Dendritic cell treated with granulocyte-macrophage colony-stimulating factor and Interleukin-4, amounts not matched to agents 40 ng/mL and 50 ng/mL, for 4 days (primary cell): ENCODE measurements around the gene GRHL1.

Experiments used
- H3K27ac Mint-ChIP-seq: one replicate; pipeline ENCODE4 v1.8.0; 2022; ENCODE audit warnings: mild to moderate bottlenecking, mixed read lengths
- H3K27me3 Mint-ChIP-seq: one replicate; pipeline ENCODE4 v1.8.0; 2022; ENCODE audit warnings: mild to moderate bottlenecking, mixed read lengths
- H3K36me3 Mint-ChIP-seq: one replicate; pipeline ENCODE4 v1.8.0; 2022; ENCODE audit warnings: low read depth, mixed read lengths
- H3K4me1 Mint-ChIP-seq: one replicate; pipeline ENCODE4 v1.8.0; 2022; ENCODE audit warnings: low read depth, mixed read lengths
- H3K4me3 Mint-ChIP-seq: one replicate; pipeline ENCODE4 v1.8.0; 2022; ENCODE audit warnings: mild to moderate bottlenecking, moderate library complexity, mixed read lengths
- H3K9me3 Mint-ChIP-seq: one replicate; pipeline ENCODE4 v1.8.0; 2022; ENCODE audit warnings: mixed read lengths
- intact Hi-C: fragments of 100-400 bp; cut with micrococcal nuclease; formaldehyde crosslinking; loops from one replicate; pipeline ENCODE4 v1.15.0; 2022

The GRHL1 gene

DNA sequence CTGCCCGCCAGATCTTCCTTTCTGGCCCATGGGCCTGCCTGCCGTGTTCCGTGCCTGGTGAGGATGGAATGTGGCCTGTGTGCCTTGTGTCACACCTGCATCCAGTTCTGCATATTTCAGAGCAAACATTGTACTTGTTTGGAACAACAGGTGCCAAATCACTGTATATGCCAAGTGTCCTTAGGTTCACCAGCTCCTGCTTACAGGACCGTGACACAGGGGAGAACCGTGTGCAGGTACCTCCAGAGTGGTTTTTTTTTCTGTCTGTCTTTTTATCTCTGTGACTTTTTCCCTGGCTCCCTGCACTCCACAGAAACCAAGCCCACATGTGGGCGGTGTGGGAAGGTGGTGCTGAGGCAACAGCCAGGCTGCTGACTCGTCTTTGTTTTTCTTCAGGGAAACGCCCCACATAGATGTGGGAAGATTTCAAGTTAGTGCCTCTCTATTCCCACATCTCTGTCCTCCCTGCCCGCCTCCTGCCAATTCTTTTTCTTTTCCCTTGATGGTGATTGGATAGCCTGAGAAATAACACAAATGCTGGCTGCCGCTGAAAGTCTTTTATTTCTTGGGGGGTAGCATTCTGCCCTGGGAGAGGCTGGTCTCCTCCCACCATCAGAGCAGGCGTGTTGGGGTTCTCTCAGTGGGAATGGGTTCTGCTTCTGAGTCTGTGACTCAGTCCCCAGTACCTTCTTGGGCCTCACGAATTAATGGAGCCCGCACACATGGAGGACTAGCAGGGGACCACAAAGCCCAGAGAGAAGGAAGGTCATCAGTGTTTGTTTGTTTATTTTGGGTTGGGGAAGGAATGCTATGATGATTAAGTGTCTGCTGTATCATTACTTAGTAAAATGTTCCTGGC lies 21.4 kb downstream of the GRHL1 start:
- Mint-ChIP-seq H3K27ac (no peak overlapping the region), H3K4me1 (peaks cover 27% of the 10 kb centered on the region), H3K27me3 (peaks cover 5% of the 10 kb centered on the region), H3K4me3 (no peak overlapping the region), H3K9me3 (no peaks in the 10 kb centered on the region), H3K36me3 (no peaks in the 10 kb centered on the region)
- intact Hi-C loops = no loop called here

DNA sequence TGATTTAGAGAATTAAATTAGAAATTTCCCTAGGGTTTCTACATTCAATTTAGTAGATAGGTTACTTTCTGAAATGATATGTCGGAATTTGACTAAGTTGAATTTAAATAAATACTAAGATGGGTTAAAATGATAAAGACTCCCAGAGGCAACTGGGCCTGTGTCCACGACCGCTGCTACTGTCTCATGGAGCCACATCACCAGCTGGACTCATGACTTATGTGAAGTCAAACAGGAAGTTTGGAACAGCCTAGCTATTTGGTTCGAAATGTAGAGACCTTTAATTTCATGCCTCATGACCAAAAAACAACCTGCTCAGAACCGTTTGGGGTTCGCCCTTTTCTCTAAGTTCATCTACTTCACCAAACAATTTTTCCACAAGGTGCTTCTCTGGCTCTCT lies 22.2 kb downstream of the GRHL1 start:
- no peaks in the 10 kb centered on the region for H3K36me3 Mint-ChIP-seq
- intact Hi-C loops = no loop called here
- H3K27ac Mint-ChIP-seq = no peak overlapping the region
- H3K4me3 Mint-ChIP-seq = no peak overlapping the region
- H3K4me1 Mint-ChIP-seq = peaks cover 19% of the 10 kb centered on the region
- H3K9me3 Mint-ChIP-seq = no peaks in the 10 kb centered on the region
- peaks cover 10% of the 10 kb centered on the region for H3K27me3 Mint-ChIP-seq

- H3K27me3 Mint-ChIP-seq = peaks cover 11% of the 10 kb centered on the region
- intact Hi-C loops = no loop called here
- no peaks in the 10 kb centered on the region for H3K36me3 Mint-ChIP-seq
- peaks cover 18% of the 10 kb centered on the region for H3K4me1 Mint-ChIP-seq
- H3K4me3 Mint-ChIP-seq = no peak overlapping the region
- no peaks in the 10 kb centered on the region for H3K9me3 Mint-ChIP-seq
- H3K27ac Mint-ChIP-seq = no peak overlapping the region
Observed at GRCh38 chr2:9974343-9974742, 22.9 kb downstream of the GRHL1 start.

GRCh38 chr2:9975328-9975727 lies 23.8 kb downstream of the GRHL1 start:
- Mint-ChIP-seq H3K9me3 (no peaks in the 10 kb centered on the region), H3K27me3 (peaks cover 14% of the 10 kb centered on the region), H3K4me1 (peaks cover 18% of the 10 kb centered on the region), H3K27ac (no peak overlapping the region), H3K36me3 (no peaks in the 10 kb centered on the region), H3K4me3 (no peak overlapping the region)
- intact Hi-C loops = no loop called here

- H3K9me3 Mint-ChIP-seq = no peaks in the 10 kb centered on the region
- peaks cover 18% of the 10 kb centered on the region for H3K4me1 Mint-ChIP-seq
- H3K27ac Mint-ChIP-seq = no peak overlapping the region
- H3K27me3 Mint-ChIP-seq = peaks cover 17% of the 10 kb centered on the region
- no peak overlapping the region for H3K4me3 Mint-ChIP-seq
- no peaks in the 10 kb centered on the region for H3K36me3 Mint-ChIP-seq
- intact Hi-C loops = no loop called here
Observed at GRCh38 chr2:9975805-9976447, 24.4 kb downstream of the GRHL1 start.

DNA sequence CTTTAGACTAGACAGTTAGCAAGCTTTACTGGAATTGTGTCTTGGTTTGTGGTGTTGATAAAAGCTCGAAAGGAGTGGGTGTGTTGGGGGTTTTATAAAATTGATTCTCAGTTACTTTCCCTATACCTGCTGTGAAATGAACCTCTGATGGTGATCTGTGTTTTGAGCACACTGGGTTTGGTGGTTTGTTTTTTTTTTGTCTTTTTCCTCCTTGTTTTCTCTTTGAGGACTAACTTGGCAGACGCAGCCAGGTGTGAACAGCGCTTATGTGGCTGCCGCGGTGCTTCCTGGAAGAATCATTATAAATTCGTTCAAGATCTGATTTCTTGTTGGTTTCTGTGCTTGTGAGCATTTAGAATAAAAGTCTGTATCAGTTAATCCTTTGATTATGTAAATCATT lies 28.5 kb downstream of the GRHL1 start:
- H3K27ac Mint-ChIP-seq = no peak overlapping the region

DNA sequence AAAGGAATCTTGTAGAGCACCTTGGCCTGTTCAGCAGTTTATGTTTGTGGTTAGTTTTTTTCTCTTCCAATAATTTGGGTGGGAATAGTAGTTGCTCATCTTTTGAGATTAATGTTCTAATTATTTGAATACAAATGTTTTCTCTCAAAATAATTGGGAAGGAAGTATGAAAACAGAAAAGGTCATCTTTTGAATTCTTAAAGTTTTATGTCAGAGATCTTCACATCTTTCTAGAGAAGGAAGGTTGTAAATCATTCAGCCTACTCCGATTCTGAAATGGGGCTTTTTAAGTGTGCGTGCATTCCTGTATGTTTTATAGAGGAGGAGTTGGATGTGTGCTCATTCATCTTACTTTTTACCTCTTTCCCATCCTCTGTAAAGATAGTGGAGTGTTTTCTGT lies 29.0 kb downstream of the GRHL1 start:
- no peaks in the 10 kb centered on the region for H3K36me3 Mint-ChIP-seq
- no peak overlapping the region for H3K27ac Mint-ChIP-seq

More for the DNA sequence above, 28.5 kb downstream of the GRHL1 start:
- Mint-ChIP-seq H3K36me3 (no peaks in the 10 kb centered on the region), H3K4me1 (peaks cover 21% of the 10 kb centered on the region), H3K27me3 (peaks cover 15% of the 10 kb centered on the region), H3K4me3 (no peak overlapping the region), H3K9me3 (no peaks in the 10 kb centered on the region)
- intact Hi-C loops = no loop called here

DNA sequence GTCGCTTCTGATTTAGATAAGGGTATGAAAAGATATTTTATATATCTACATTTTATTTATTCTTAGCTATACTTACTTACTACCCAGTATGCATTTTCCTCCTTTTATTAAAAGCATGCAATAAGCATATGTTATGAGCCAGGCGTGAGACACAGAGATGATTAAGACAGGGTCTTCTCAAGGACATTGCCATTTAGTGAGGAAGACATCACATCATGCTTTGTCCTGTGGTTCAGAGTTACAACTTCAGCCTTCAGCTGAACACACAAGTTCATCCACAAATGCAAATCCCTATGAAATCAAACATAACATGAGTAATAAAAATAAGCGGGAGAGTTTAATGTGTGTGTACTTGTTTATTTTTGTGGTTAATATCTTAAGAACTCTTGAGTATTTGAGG lies 30.2 kb downstream of the GRHL1 start:
- intact Hi-C loops = no loop called here
- Mint-ChIP-seq H3K4me1 (peaks cover 18% of the 10 kb centered on the region), H3K9me3 (no peaks in the 10 kb centered on the region), H3K36me3 (no peaks in the 10 kb centered on the region), H3K27ac (no peak overlapping the region), H3K4me3 (no peak overlapping the region), H3K27me3 (peaks cover 15% of the 10 kb centered on the region)

More for the DNA sequence above, 29.0 kb downstream of the GRHL1 start:
- H3K4me1 Mint-ChIP-seq = peaks cover 25% of the 10 kb centered on the region
- no peak overlapping the region for H3K4me3 Mint-ChIP-seq
- H3K27me3 Mint-ChIP-seq = peaks cover 15% of the 10 kb centered on the region
- intact Hi-C loops = no loop called here
- H3K9me3 Mint-ChIP-seq = no peaks in the 10 kb centered on the region

GRCh38 chr2:9982248-9982647 lies 30.8 kb downstream of the GRHL1 start:
- no peaks in the 10 kb centered on the region for H3K36me3 Mint-ChIP-seq
- intact Hi-C loops = no loop called here
- peaks cover 17% of the 10 kb centered on the region for H3K4me1 Mint-ChIP-seq
- peaks cover 14% of the 10 kb centered on the region for H3K27me3 Mint-ChIP-seq
- no peaks in the 10 kb centered on the region for H3K9me3 Mint-ChIP-seq
- no peak overlapping the region for H3K4me3 Mint-ChIP-seq
- no peak overlapping the region for H3K27ac Mint-ChIP-seq

DNA sequence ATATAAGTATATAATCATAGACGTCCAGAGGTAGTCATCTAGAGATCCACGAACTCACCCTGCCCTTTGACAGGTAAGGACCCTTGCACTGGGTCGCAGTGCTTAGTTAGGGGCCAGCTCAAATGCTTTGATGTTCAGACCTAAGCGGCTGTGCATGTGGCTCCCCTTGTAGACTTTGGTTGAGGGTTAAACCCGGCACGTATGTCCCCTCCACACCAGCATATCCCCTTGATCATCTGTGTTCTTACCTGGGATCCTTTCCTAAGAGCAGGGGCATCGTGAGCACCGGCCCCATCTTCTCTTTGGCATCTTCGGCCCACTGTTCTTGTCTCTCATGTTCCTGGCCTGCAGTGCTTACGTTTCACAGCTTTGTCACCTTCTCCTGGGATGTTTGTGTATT lies 31.4 kb downstream of the GRHL1 start:
- peaks cover 14% of the 10 kb centered on the region for H3K27me3 Mint-ChIP-seq
- intact Hi-C loops = no loop called here
- H3K4me3 Mint-ChIP-seq = no peak overlapping the region
- H3K36me3 Mint-ChIP-seq = no peaks in the 10 kb centered on the region
- no peak overlapping the region for H3K27ac Mint-ChIP-seq
- H3K4me1 Mint-ChIP-seq = peaks cover 22% of the 10 kb centered on the region
- no peaks in the 10 kb centered on the region for H3K9me3 Mint-ChIP-seq

GRCh38 chr2:9983401-9984216 lies 32.1 kb downstream of the GRHL1 start:
- no peak overlapping the region for H3K4me3 Mint-ChIP-seq
- H3K9me3 Mint-ChIP-seq = no peaks in the 10 kb centered on the region
- no peaks in the 10 kb centered on the region for H3K36me3 Mint-ChIP-seq
- H3K27ac Mint-ChIP-seq = peak overlapping the region; percentile 55
- intact Hi-C loops = loop anchor here (1.0 kb wide), 1 partner anchor 65 kb away; no protein-coding TSS in a partner anchor
- H3K27me3 Mint-ChIP-seq = peaks cover 8% of the 10 kb centered on the region
- peaks cover 26% of the 10 kb centered on the region for H3K4me1 Mint-ChIP-seq

DNA sequence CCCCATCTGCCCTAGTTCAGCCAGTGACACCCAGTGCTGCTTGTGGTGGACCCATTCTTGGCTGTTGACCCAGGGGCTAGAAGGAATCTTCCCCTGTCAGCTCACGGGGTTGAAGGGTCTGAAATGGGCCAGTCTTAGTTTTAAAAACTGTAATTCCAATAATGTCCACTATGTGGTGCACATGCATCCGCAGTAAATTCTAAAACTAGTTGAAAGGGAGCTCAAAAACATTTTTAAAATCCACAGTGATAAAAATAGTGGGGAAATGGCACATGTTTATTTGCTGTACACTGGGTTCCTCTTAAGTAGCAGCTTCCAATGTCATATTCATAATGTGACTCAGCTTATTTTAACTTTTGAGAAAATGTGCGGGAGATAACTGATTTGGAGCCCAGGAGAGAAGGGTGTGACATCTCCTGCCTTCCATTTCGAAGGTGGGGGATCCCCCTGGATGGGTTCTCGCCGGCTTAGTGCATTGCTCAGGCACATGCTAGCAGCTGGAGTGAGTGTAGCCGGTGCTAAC lies 32.8 kb downstream of the GRHL1 start:
- peaks cover 5% of the 10 kb centered on the region for H3K27me3 Mint-ChIP-seq
- peaks cover 29% of the 10 kb centered on the region for H3K4me1 Mint-ChIP-seq
- H3K36me3 Mint-ChIP-seq = no peaks in the 10 kb centered on the region
- no peaks in the 10 kb centered on the region for H3K9me3 Mint-ChIP-seq
- intact Hi-C loops = loop anchor here (1.0 kb wide), 1 partner anchor 64 kb away; no protein-coding TSS in a partner anchor
- H3K27ac Mint-ChIP-seq = peak overlapping the region; percentile 55
- H3K4me3 Mint-ChIP-seq = no peak overlapping the region

DNA sequence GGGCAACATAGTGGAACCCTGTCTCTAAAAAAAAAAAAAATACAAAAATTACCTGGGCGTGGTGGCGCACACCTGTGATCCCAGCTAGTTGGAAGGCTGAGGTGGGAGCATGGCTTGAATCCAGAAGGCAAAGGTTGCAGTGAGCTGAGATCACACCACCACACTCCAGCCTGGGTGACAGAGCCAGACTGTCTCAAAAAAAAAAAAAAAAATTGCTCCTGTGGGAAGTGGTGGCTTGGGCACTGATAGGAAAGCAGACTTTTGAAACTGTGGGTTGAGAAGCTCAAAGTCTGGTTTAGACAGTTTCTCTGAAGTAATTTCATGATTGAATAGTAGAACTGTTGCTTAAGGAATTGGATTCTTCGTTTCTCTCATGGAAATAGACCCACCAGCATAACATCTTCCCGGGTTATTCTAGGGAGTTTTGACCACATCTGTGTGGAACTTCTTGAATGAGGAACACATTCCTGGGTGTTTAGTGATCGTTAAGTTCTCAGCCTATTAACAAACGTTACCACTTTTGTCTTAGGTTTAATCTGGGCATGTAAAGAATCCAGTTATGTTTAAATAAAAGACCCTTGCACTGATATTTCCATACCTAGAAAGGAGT lies 33.5 kb downstream of the GRHL1 start:
- intact Hi-C loops = loop anchor here (1.0 kb wide), 1 partner anchor 63 kb away; no protein-coding TSS in a partner anchor

More for the DNA sequence above, 33.5 kb downstream of the GRHL1 start:
- peak overlapping the region; percentile 55 for H3K27ac Mint-ChIP-seq
- no peak overlapping the region for H3K4me3 Mint-ChIP-seq
- no peaks in the 10 kb centered on the region for H3K9me3 Mint-ChIP-seq
- peaks cover 4% of the 10 kb centered on the region for H3K27me3 Mint-ChIP-seq
- H3K4me1 Mint-ChIP-seq = peaks cover 36% of the 10 kb centered on the region
- no peaks in the 10 kb centered on the region for H3K36me3 Mint-ChIP-seq
